Activated naive CD8-positive, alpha-beta T cell treated with anti-CD3 and anti-CD28 coated beads for 36 hours (primary cell): ENCODE measurements around the gene NRG3. TPM values are rescaled to one million over a fixed set of nuclear protein-coding genes. Genes with fewer than 3 reads are reported as not detected.

Source experiments
- DNase-seq: peaks from one replicate; pipeline ENCODE4 v3.0.0; 2021
- H3K27ac Mint-ChIP-seq: one replicate; pipeline ENCODE4 v1.8.0; 2022; ENCODE audit warnings: mild to moderate bottlenecking, moderate library complexity, mixed read lengths
- H3K27me3 Mint-ChIP-seq: one replicate; pipeline ENCODE4 v1.8.0; 2022; ENCODE audit warnings: mild to moderate bottlenecking, mixed read lengths
- H3K36me3 Mint-ChIP-seq: one replicate; pipeline ENCODE4 v1.8.0; 2021; ENCODE audit warnings: mild to moderate bottlenecking, mixed read lengths
- H3K4me1 Mint-ChIP-seq: one replicate; pipeline ENCODE4 v1.8.0; 2021; ENCODE audit warnings: mixed read lengths
- H3K4me3 Mint-ChIP-seq: one replicate; pipeline ENCODE4 v1.8.0; 2022; ENCODE audit warnings: mild to moderate bottlenecking, moderate library complexity, mixed read lengths
- H3K9me3 Mint-ChIP-seq: one replicate; pipeline ENCODE4 v1.8.0; 2022; ENCODE audit warnings: mixed read lengths
- total RNA-seq, 2 experiments: library from RNA; stranded (reverse); gene quantifications; one replicate each; pipeline ENCODE4 v1.2.3, GENCODE V29; 2021

The NRG3 gene
- total RNA-seq, 2 experiments from 2014 or later = not detected

GRCh38 chr10:82453678-82454293 lies 578.8 kb downstream of the NRG3 start:
- Mint-ChIP-seq H3K4me1 (no peaks in the 10 kb centered on the region), H3K27me3 (no peaks in the 10 kb centered on the region), H3K9me3 (no peaks in the 10 kb centered on the region), H3K27ac (no peak overlapping the region), H3K36me3 (no peaks in the 10 kb centered on the region), H3K4me3 (no peak overlapping the region)
- no peak for DNase-seq

GRCh38 chr10:82462910-82463551 lies 588.0 kb downstream of the NRG3 start:
- H3K27me3 Mint-ChIP-seq = no peaks in the 10 kb centered on the region
- no peak for DNase-seq
- H3K27ac Mint-ChIP-seq = no peak overlapping the region
- H3K4me1 Mint-ChIP-seq = no peaks in the 10 kb centered on the region
- no peaks in the 10 kb centered on the region for H3K36me3 Mint-ChIP-seq
- peaks cover 4% of the 10 kb centered on the region for H3K9me3 Mint-ChIP-seq
- no peak overlapping the region for H3K4me3 Mint-ChIP-seq

GRCh38 chr10:82463614-82464013 lies 588.6 kb downstream of the NRG3 start:
- H3K27ac Mint-ChIP-seq = no peak overlapping the region
- no peak for DNase-seq
- H3K4me3 Mint-ChIP-seq = no peak overlapping the region
- peaks cover 4% of the 10 kb centered on the region for H3K9me3 Mint-ChIP-seq
- H3K36me3 Mint-ChIP-seq = no peaks in the 10 kb centered on the region
- no peaks in the 10 kb centered on the region for H3K4me1 Mint-ChIP-seq
- no peaks in the 10 kb centered on the region for H3K27me3 Mint-ChIP-seq

GRCh38 chr10:82464191-82464818 lies 589.3 kb downstream of the NRG3 start:
- no peaks in the 10 kb centered on the region for H3K27me3 Mint-ChIP-seq
- H3K27ac Mint-ChIP-seq = no peak overlapping the region
- no peaks in the 10 kb centered on the region for H3K36me3 Mint-ChIP-seq

GRCh38 chr10:82464966-82465365 lies 590.0 kb downstream of the NRG3 start:
- H3K27ac Mint-ChIP-seq = no peak overlapping the region

More at GRCh38 chr10:82464191-82464818, 589.3 kb downstream of the NRG3 start:
- DNase-seq = no peak
- Mint-ChIP-seq H3K9me3 (peaks cover 4% of the 10 kb centered on the region), H3K4me3 (no peak overlapping the region), H3K4me1 (no peaks in the 10 kb centered on the region)

GRCh38 chr10:82468453-82468852 lies 593.5 kb downstream of the NRG3 start:
- Mint-ChIP-seq H3K4me3 (no peak overlapping the region), H3K9me3 (peaks cover 2% of the 10 kb centered on the region), H3K36me3 (no peaks in the 10 kb centered on the region)

More at GRCh38 chr10:82464966-82465365, 590.0 kb downstream of the NRG3 start:
- no peaks in the 10 kb centered on the region for H3K36me3 Mint-ChIP-seq
- no peaks in the 10 kb centered on the region for H3K4me1 Mint-ChIP-seq
- H3K4me3 Mint-ChIP-seq = no peak overlapping the region
- no peak for DNase-seq
- H3K27me3 Mint-ChIP-seq = no peaks in the 10 kb centered on the region
- H3K9me3 Mint-ChIP-seq = peaks cover 4% of the 10 kb centered on the region

GRCh38 chr10:82472406-82473335 lies 597.7 kb downstream of the NRG3 start:
- Mint-ChIP-seq H3K9me3 (peaks cover 2% of the 10 kb centered on the region), H3K36me3 (no peaks in the 10 kb centered on the region), H3K27ac (no peak overlapping the region), H3K27me3 (no peaks in the 10 kb centered on the region), H3K4me3 (no peak overlapping the region), H3K4me1 (no peaks in the 10 kb centered on the region)
- no peak for DNase-seq

More at GRCh38 chr10:82468453-82468852, 593.5 kb downstream of the NRG3 start:
- DNase-seq = no peak
- H3K27ac Mint-ChIP-seq = no peak overlapping the region
- H3K27me3 Mint-ChIP-seq = no peaks in the 10 kb centered on the region
- H3K4me1 Mint-ChIP-seq = no peaks in the 10 kb centered on the region

GRCh38 chr10:82477776-82478175 lies 602.8 kb downstream of the NRG3 start:
- no peak overlapping the region for H3K27ac Mint-ChIP-seq
- H3K9me3 Mint-ChIP-seq = peaks cover 6% of the 10 kb centered on the region
- H3K4me3 Mint-ChIP-seq = no peak overlapping the region
- no peaks in the 10 kb centered on the region for H3K36me3 Mint-ChIP-seq
- no peaks in the 10 kb centered on the region for H3K27me3 Mint-ChIP-seq
- H3K4me1 Mint-ChIP-seq = no peaks in the 10 kb centered on the region
- no peak for DNase-seq

- Mint-ChIP-seq H3K4me1 (no peaks in the 10 kb centered on the region), H3K9me3 (peaks cover 6% of the 10 kb centered on the region), H3K36me3 (no peaks in the 10 kb centered on the region), H3K27ac (no peak overlapping the region), H3K4me3 (no peak overlapping the region), H3K27me3 (no peaks in the 10 kb centered on the region)
- DNase-seq = no peak
Observed at GRCh38 chr10:82492647-82493046, 617.7 kb downstream of the NRG3 start.

- no peak overlapping the region for H3K4me3 Mint-ChIP-seq
- H3K36me3 Mint-ChIP-seq = no peaks in the 10 kb centered on the region
- H3K4me1 Mint-ChIP-seq = no peaks in the 10 kb centered on the region
- H3K27me3 Mint-ChIP-seq = no peaks in the 10 kb centered on the region
- no peak for DNase-seq
- H3K9me3 Mint-ChIP-seq = peaks cover 4% of the 10 kb centered on the region
- H3K27ac Mint-ChIP-seq = no peak overlapping the region
Observed at GRCh38 chr10:82496114-82496513, 621.1 kb downstream of the NRG3 start.

- H3K36me3 Mint-ChIP-seq = no peaks in the 10 kb centered on the region
- no peak overlapping the region for H3K4me3 Mint-ChIP-seq
Observed at GRCh38 chr10:82497439-82497838, 622.4 kb downstream of the NRG3 start.

GRCh38 chr10:82498976-82499375 lies 624.0 kb downstream of the NRG3 start:
- Mint-ChIP-seq H3K36me3 (no peaks in the 10 kb centered on the region), H3K27me3 (no peaks in the 10 kb centered on the region), H3K4me3 (no peak overlapping the region), H3K4me1 (no peaks in the 10 kb centered on the region), H3K9me3 (peaks cover 1% of the 10 kb centered on the region), H3K27ac (no peak overlapping the region)
- no peak for DNase-seq

More at GRCh38 chr10:82497439-82497838, 622.4 kb downstream of the NRG3 start:
- H3K27me3 Mint-ChIP-seq = no peaks in the 10 kb centered on the region
- H3K4me1 Mint-ChIP-seq = no peaks in the 10 kb centered on the region
- no peak for DNase-seq
- H3K9me3 Mint-ChIP-seq = peaks cover 4% of the 10 kb centered on the region
- H3K27ac Mint-ChIP-seq = no peak overlapping the region

- H3K36me3 Mint-ChIP-seq = no peaks in the 10 kb centered on the region
- DNase-seq = no peak
- H3K4me3 Mint-ChIP-seq = no peak overlapping the region
- no peaks in the 10 kb centered on the region for H3K27me3 Mint-ChIP-seq
- no peaks in the 10 kb centered on the region for H3K4me1 Mint-ChIP-seq
- H3K9me3 Mint-ChIP-seq = no peaks in the 10 kb centered on the region
- H3K27ac Mint-ChIP-seq = no peak overlapping the region
Observed at GRCh38 chr10:82505009-82505408, 630.0 kb downstream of the NRG3 start.

- Mint-ChIP-seq H3K27me3 (no peaks in the 10 kb centered on the region), H3K4me1 (no peaks in the 10 kb centered on the region)
Observed at GRCh38 chr10:82506680-82507376, 631.8 kb downstream of the NRG3 start.

More at GRCh38 chr10:82506680-82507376, 631.8 kb downstream of the NRG3 start:
- Mint-ChIP-seq H3K4me3 (no peak overlapping the region), H3K9me3 (no peaks in the 10 kb centered on the region), H3K27ac (no peak overlapping the region), H3K36me3 (no peaks in the 10 kb centered on the region)
- DNase-seq = no peak
